Measurements from ENCODE around the gene DDX49. TPM values are rescaled to one million over a fixed set of nuclear protein-coding genes. Genes with fewer than 3 reads are reported as not detected.
A peak's percentile ranks its signal among the peaks of the same experiment; 100 is the strongest.

Gene DDX49
- polyA plus RNA-seq, 3 donors, result 24.0 to 40.3 (median 27.5) TPM

DNA sequence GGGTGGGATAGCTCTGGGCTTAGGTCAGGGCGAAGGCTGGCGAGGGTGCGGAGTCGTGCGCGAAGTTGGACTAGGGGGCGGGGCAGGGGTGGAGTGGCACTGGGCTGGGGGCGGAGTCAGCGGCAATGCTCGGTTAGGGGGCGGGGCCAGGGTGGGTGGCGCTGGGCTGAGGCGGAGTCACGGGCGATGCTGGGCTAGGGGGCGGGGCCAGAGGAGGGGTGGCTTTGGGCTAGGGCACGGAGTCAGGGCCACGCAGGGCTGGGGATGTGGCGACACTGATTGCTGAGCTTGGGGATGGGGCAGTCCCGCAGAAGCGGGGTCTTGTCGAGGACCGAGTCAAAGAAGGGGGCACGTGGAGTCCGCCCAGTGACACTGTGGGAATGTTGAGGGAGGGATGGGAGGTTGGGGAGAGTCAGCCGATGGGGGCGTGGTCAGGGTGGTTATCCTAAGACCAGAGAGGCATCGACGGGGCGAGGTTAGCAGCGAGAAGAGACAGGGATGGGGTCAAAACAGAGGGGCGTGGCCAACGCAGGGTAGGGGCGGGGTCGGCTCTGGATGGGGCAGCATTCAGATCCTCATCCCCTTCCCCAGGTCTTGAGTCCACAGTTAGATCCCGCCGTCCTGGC lies 12.8 kb downstream of the DDX49 start:
- H3K9me3 Mint-ChIP-seq, result no peaks in the 10 kb centered on the region
- peak overlapping the region; percentile 80 for H2AFZ ChIP-seq (ENCODE audit: insufficient read depth, low read depth, low read length, poor library complexity, severe bottlenecking)
- peaks cover 11 to 15% of the 10 kb centered on the region in 2 donors for H3K4me1 ChIP-seq (ENCODE audit: control insufficient read depth in 1 of 2, insufficient read depth in 2 of 2, low read length in 2 of 2)
- peaks cover 49% of the 10 kb centered on the region for H4K20me1 ChIP-seq (ENCODE audit: insufficient read depth, low read length)
- peak overlapping the region; percentile 26 to 77 (median 31) for H3K4me3 ChIP-seq (replicated peaks in 1 of 3; ENCODE audit: low read depth in 2 of 3, low read length in 3 of 3)
- peaks cover 45 to 65% of the 10 kb centered on the region in 2 donors for H3K36me3 ChIP-seq (replicated peaks in 1 of 2; ENCODE audit: control insufficient read depth in 1 of 2, insufficient read depth in 2 of 2, low read length in 2 of 2)
- H3K79me2 ChIP-seq (ENCODE audit: insufficient read depth, low read length), result no peaks in the 10 kb centered on the region
- H3K4me3 Mint-ChIP-seq, result peak overlapping the region; percentile 85 to 94
- peak overlapping the region; percentile 90 for H3K4me2 ChIP-seq (replicated peaks; ENCODE audit: extremely low read depth, low read length, poor library complexity, severe bottlenecking)
- WGBS (ENCODE audit: insufficient coverage), result 3% methylated on average over 20 of the region's 37 CpGs
- H3K9me3 ChIP-seq (replicated peaks in 1 of 2; ENCODE audit: control insufficient read depth in 1 of 2, insufficient read depth in 1 of 2, low read length in 2 of 2), result no peaks in the 10 kb centered on the region
- TF ChIP-seq, protein P1, sequence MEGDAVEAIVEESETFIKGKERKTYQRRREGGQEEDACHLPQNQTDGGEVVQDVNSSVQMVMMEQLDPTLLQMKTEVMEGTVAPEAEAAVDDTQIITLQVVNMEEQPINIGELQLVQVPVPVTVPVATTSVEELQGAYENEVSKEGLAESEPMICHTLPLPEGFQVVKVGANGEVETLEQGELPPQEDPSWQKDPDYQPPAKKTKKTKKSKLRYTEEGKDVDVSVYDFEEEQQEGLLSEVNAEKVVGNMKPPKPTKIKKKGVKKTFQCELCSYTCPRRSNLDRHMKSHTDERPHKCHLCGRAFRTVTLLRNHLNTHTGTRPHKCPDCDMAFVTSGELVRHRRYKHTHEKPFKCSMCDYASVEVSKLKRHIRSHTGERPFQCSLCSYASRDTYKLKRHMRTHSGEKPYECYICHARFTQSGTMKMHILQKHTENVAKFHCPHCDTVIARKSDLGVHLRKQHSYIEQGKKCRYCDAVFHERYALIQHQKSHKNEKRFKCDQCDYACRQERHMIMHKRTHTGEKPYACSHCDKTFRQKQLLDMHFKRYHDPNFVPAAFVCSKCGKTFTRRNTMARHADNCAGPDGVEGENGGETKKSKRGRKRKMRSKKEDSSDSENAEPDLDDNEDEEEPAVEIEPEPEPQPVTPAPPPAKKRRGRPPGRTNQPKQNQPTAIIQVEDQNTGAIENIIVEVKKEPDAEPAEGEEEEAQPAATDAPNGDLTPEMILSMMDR (IDR thresholded peaks at IDR 0.05), result no peak
- H3K27ac Mint-ChIP-seq, result peak overlapping the region; percentile 81 to 96 (median 91)
- intact Hi-C loops (cut with micrococcal nuclease), result loop anchor here in 1 of 2 donors (2.0 to 5.0 kb wide), 3 partner anchors 54 to 296 kb away; partner anchors contain the start of genes ARMC6, KLHL26 and SUGP2
- peak overlapping the region; percentile 25 for H3K9ac ChIP-seq (ENCODE audit: insufficient read depth, low read length, poor library complexity, severe bottlenecking)
- peak overlapping the region in 1 of 2 donors; percentile 59 for H3K27ac ChIP-seq (ENCODE audit: low read depth in 1 of 2, low read length in 2 of 2)
- peak; percentile 82 to 90 (median 90) for DNase-seq
- peaks cover 51 to 80% of the 10 kb centered on the region in 2 donors for H3K36me3 Mint-ChIP-seq
- H3K27me3 Mint-ChIP-seq (ENCODE audit: low read depth in 3 of 3), result peaks cover 0 to 1% (median 0%) of the 10 kb centered on the region in 3 donors
- H3K27me3 ChIP-seq (ENCODE audit: control insufficient read depth in 2 of 2, insufficient read depth in 2 of 2, low read length in 2 of 2), result no peaks in the 10 kb centered on the region
- peaks cover 16% of the 10 kb centered on the region for H3K4me1 Mint-ChIP-seq

- Histone ChIP-seq H4K20me1 (ENCODE audit: insufficient read depth, low read length) (peaks cover 45% of the 10 kb centered on the region), H3K4me1 (ENCODE audit: control insufficient read depth in 1 of 2, insufficient read depth in 2 of 2, low read length in 2 of 2) (peaks cover 11 to 15% of the 10 kb centered on the region in 2 donors), H2AFZ (ENCODE audit: insufficient read depth, low read depth, low read length, poor library complexity, severe bottlenecking) (no peak overlapping the region), H3K27ac (ENCODE audit: low read depth in 1 of 2, low read length in 2 of 2) (no peak overlapping the region), H3K79me2 (ENCODE audit: insufficient read depth, low read length) (peaks cover 6% of the 10 kb centered on the region), H3K27me3 (ENCODE audit: control insufficient read depth in 2 of 2, insufficient read depth in 2 of 2, low read length in 2 of 2) (no peaks in the 10 kb centered on the region), H3K4me2 (replicated peaks; ENCODE audit: extremely low read depth, low read length, poor library complexity, severe bottlenecking) (peak overlapping the region; percentile 90), H3K9me3 (replicated peaks in 1 of 2; ENCODE audit: control insufficient read depth in 1 of 2, insufficient read depth in 1 of 2, low read length in 2 of 2) (no peaks in the 10 kb centered on the region), H3K36me3 (replicated peaks in 1 of 2; ENCODE audit: control insufficient read depth in 1 of 2, insufficient read depth in 2 of 2, low read length in 2 of 2) (peaks cover 39 to 65% of the 10 kb centered on the region in 2 donors), H3K9ac (ENCODE audit: insufficient read depth, low read length, poor library complexity, severe bottlenecking) (no peak overlapping the region), H3K4me3 (replicated peaks in 1 of 3; ENCODE audit: low read depth in 2 of 3, low read length in 3 of 3) (peak overlapping the region in 1 of 3 experiments; percentile 77)
- 82% methylated on average over 10 of the region's 13 CpGs for WGBS (ENCODE audit: insufficient coverage)
- Mint-ChIP-seq H3K27ac (peak overlapping the region in 2 of 7 donors; percentile 43 to 52), H3K4me1 (peaks cover 19% of the 10 kb centered on the region), H3K4me3 (no peak overlapping the region), H3K27me3 (ENCODE audit: low read depth in 3 of 3) (peaks cover 0 to 3% (median 0%) of the 10 kb centered on the region in 3 donors), H3K9me3 (peaks cover 0 to 2% (median 0%) of the 10 kb centered on the region in 7 donors), H3K36me3 (peaks cover 53 to 81% of the 10 kb centered on the region in 2 donors)
- TF ChIP-seq, protein P1 (IDR thresholded peaks at IDR 0.05), result no peak
- DNase-seq, result no peak
- intact Hi-C loops (cut with micrococcal nuclease), result loop anchor here in 1 of 2 donors (2.0 to 5.0 kb wide), 3 partner anchors 54 to 296 kb away; partner anchors contain the start of genes ARMC6, KLHL26 and SUGP2
These were observed 13.8 kb downstream of the DDX49 start for GRCh38 chr19:18933297-18933696.
